Karpas-422 (cell line): Measurements from ENCODE around the gene GFPT2. TPM values are rescaled to one million over a fixed set of nuclear protein-coding genes. Genes with fewer than 3 reads are reported as not detected.

Experiments
- DNase-seq: peaks from one replicate; pipeline ENCODE4 v3.0.0-alpha.2; 2015
- H2AFZ ChIP-seq: fragments of 200-600 bp; sonication (generic); 2 replicates; pipeline ENCODE4 v1.6.1; 2014; ENCODE audit warnings: antibody characterized with exemption, low read length, mixed read lengths
- H3K27ac ChIP-seq: fragments of 200-600 bp; sonication (generic); 2 replicates; pipeline ENCODE4 v1.5.1; 2014; ENCODE audit warnings: mild to moderate bottlenecking, low read length, moderate library complexity
- H3K27me3 ChIP-seq: fragments of 200-600 bp; sonication (generic); 2 replicates; pipeline ENCODE4 v1.6.1; 2014; ENCODE audit warnings: low read length, mixed read lengths
- H3K36me3 ChIP-seq: fragments of 200-600 bp; sonication (generic); 2 replicates; pipeline ENCODE4 v1.6.1; 2014; ENCODE audit warnings: low read length, mixed read lengths; ENCODE audit not compliant: insufficient read depth
- H3K4me1 ChIP-seq: fragments of 200-600 bp; sonication (generic); 2 replicates; pipeline ENCODE4 v1.6.1; 2014; ENCODE audit warnings: mild to moderate bottlenecking, low read length, mixed read lengths
- H3K4me2 ChIP-seq: fragments of 200-600 bp; sonication (generic); 2 replicates; pipeline ENCODE4 v1.6.1; 2014; ENCODE audit warnings: low read length, low read depth, mild to moderate bottlenecking; ENCODE audit not compliant: poor library complexity, severe bottlenecking
- H3K4me3 ChIP-seq: fragments of 200-600 bp; sonication (generic); 2 replicates; pipeline ENCODE4 v1.5.1; 2014; ENCODE audit warnings: mild to moderate bottlenecking, antibody characterized with exemption, low read length, mixed read lengths
- H3K79me2 ChIP-seq: fragments of 200-600 bp; sonication (generic); 2 replicates; pipeline ENCODE4 v1.6.1; 2014; ENCODE audit warnings: mild to moderate bottlenecking, low read length, mixed read lengths
- H3K9ac ChIP-seq: fragments of 200-600 bp; sonication (generic); 2 replicates; pipeline ENCODE4 v1.6.0; 2014; ENCODE audit warnings: low read length
- H3K9me2 ChIP-seq: fragments of 200-600 bp; sonication (generic), shearing (Covaris generic); replicated peaks from 2 replicates; pipeline ENCODE4 v1.6.0; 2014; ENCODE audit warnings: mild to moderate bottlenecking, low read length, moderate library complexity; ENCODE audit not compliant: insufficient read depth
- H3K9me3 ChIP-seq: fragments of 300-700, 200-600 bp; sonication (generic); 2 replicates; pipeline ENCODE4 v1.6.1; 2014; ENCODE audit warnings: low read length, mixed read lengths
- H4K20me1 ChIP-seq: fragments of 200-600 bp; sonication (generic); 2 replicates; pipeline ENCODE4 v1.6.1; 2014; ENCODE audit warnings: mild to moderate bottlenecking, antibody characterized with exemption, low read length, low read depth; ENCODE audit not compliant: insufficient read depth
- total RNA-seq: library from RNA; depleted of rRNA; stranded (reverse); fragments of >200 nt; shearing (Covaris generic); gene quantifications from 2 replicates; pipeline ENCODE4 v1.2.3, GENCODE V29; 2014; ENCODE audit warnings: low replicate concordance

The GFPT2 gene
- total RNA-seq, 1 experiment from 2014 or later = 11.7 TPM

DNA sequence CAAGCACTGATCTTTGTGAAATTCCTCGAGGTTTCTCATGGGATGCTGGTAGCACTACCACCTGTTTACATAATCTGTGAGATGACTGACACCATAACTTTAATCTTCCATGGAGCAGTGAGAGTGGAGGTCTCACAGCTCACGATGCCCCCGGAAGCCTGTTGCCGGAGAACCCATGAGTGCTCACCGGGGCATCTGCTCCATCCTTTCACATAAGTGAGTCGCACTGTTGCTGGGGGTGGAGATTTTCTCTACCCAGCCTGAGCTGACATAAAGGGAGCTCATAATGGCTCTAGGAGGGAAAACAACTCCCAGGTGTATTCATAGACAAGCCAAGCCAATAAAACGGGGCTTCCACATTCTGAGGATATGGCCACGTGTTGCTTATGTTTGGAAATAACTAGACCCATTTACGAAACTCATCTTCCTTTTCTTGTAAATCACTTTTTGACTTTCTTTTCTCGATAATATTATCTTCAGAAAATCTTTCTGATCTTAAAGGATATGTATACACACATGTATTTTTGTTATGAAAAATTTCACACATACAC is 11.2 kb upstream of the GFPT2 start:
- Histone ChIP-seq H3K4me2 (no peak overlapping the region), H3K9ac (no peak overlapping the region), H3K4me3 (no peak overlapping the region), H3K36me3 (no peaks in the 10 kb centered on the region), H3K9me2 (no peaks in the 10 kb centered on the region), H3K27me3 (no peaks in the 10 kb centered on the region), H3K79me2 (no peaks in the 10 kb centered on the region), H4K20me1 (no peaks in the 10 kb centered on the region), H3K4me1 (no peaks in the 10 kb centered on the region), H3K27ac (no peak overlapping the region), H2AFZ (no peak overlapping the region), H3K9me3 (no peaks in the 10 kb centered on the region)
- no peak for DNase-seq

DNA sequence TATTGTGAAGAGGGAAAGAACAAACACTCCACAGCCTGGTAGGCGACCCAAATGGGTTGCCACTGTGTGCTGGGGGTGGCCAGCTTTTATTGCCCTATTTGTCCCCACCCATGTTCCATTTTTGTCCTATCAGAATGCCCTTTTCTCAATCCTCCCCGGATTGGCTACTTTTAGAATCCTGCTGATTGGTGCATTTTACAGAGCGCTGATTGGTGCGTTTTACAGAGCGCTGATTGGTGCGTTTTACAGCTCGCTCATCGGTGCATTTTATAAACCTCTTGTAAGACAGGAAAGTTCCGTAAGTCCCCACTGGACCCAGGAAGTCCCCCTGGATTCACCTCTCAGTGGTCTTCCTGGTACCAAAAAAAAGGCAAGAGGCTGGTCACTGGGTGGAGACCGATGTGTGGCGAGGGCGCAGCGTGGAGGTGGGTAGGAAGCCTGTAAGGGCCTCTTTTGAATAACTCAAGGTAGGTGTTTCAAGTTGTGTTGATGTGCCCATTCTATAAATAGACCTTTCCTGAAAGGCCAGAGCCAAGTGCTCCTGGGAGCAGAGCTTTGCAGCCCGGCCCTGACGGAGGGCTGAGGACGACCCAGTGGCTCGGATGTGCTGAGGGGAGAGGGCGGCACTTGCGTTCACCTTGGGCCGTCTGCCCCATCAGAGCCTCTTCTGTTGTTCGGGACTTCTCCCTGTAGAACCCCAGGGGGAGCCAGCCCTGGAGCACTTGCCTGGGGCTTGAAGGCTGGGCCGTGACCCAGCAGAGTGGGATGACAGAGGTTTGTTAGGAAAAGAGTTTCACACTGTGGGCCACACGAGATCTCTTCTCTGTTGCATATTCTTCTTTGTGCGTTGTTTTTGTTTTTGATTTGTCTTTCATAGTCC is 7.2 kb upstream of the GFPT2 start:
- H3K36me3 ChIP-seq = no peaks in the 10 kb centered on the region
- H3K9me2 ChIP-seq = no peaks in the 10 kb centered on the region
- no peaks in the 10 kb centered on the region for H4K20me1 ChIP-seq
- no peak overlapping the region for H3K9ac ChIP-seq
- H3K27ac ChIP-seq = no peak overlapping the region
- no peaks in the 10 kb centered on the region for H3K4me1 ChIP-seq
- no peaks in the 10 kb centered on the region for H3K79me2 ChIP-seq
- no peak for DNase-seq
- no peak overlapping the region for H3K4me2 ChIP-seq
- no peak overlapping the region for H3K4me3 ChIP-seq
- H3K9me3 ChIP-seq = no peaks in the 10 kb centered on the region
- H3K27me3 ChIP-seq = no peaks in the 10 kb centered on the region
- H2AFZ ChIP-seq = no peak overlapping the region

DNA sequence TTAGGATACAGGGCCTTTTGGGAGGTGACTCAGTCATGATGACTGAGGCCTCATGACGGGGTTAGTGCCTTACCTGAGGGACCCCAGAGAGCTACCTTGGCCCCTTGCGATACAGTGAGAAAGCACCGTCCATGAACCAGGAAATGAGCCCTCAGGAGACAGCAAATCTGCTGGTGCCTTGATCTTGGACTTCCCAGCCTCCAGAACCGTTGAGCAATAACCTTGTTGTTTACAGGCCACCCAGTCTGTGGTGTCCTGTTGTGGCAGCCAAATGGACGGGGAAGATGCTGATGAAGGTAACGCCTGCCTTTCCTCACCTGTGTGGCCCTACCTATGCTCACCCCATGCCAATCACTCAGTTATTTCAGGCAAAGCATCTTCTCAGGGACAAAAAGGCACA is 5.6 kb upstream of the GFPT2 start:
- H3K9ac ChIP-seq = no peak overlapping the region

DNA sequence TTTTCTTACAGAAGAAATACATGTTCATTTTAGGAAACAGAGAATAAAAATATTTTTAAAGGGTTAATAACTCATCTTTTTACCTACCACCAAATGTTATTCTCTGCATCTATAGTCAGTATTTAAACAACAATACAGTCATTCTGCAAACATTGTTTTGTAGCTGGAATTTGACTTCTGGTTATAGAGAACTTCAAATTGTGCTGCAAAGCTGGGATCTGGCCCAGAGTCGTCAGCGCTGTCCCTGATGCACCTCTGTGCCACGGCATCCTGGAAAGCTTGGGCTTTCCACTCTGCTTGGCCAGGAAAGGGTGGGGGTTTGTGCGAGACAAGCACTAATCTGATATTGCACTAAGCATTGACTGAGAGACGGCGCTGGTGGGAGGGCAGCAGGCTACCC is 5.0 kb upstream of the GFPT2 start:
- H3K79me2 ChIP-seq = no peaks in the 10 kb centered on the region
- H3K9me2 ChIP-seq = no peaks in the 10 kb centered on the region
- no peak for DNase-seq
- H3K4me3 ChIP-seq = no peak overlapping the region
- H3K27ac ChIP-seq = no peak overlapping the region
- H3K9ac ChIP-seq = no peak overlapping the region
- H4K20me1 ChIP-seq = no peaks in the 10 kb centered on the region
- no peaks in the 10 kb centered on the region for H3K4me1 ChIP-seq
- no peak overlapping the region for H2AFZ ChIP-seq
- H3K27me3 ChIP-seq = no peaks in the 10 kb centered on the region
- no peaks in the 10 kb centered on the region for H3K9me3 ChIP-seq
- no peaks in the 10 kb centered on the region for H3K36me3 ChIP-seq
- no peak overlapping the region for H3K4me2 ChIP-seq

More for the DNA sequence above, 5.6 kb upstream of the GFPT2 start:
- Histone ChIP-seq H3K9me3 (no peaks in the 10 kb centered on the region), H3K27me3 (no peaks in the 10 kb centered on the region), H3K27ac (no peak overlapping the region), H4K20me1 (no peaks in the 10 kb centered on the region), H3K79me2 (no peaks in the 10 kb centered on the region), H3K36me3 (no peaks in the 10 kb centered on the region), H3K4me1 (no peaks in the 10 kb centered on the region), H3K4me3 (no peak overlapping the region), H3K9me2 (no peaks in the 10 kb centered on the region), H3K4me2 (no peak overlapping the region), H2AFZ (no peak overlapping the region)
- DNase-seq = no peak

DNA sequence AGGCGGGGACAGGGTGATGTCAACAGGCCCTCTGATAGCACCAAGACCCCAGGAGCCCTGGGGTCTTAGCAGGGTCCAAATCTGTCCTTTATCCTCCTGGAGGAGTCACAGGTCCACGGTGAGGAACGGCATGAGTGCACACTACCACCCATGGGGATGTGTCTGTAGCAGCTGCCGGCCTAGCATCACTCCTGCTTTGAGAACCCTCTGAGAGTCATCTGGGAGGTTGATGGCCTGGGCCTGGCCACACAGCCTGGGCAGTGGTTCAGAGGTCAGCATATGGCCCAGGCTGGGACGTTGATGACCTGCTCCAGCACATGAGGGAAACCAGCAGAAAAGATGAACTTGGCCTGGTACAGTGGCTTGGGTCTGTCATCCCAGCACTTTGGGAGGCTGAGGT is 1.8 kb upstream of the GFPT2 start:
- H3K9me3 ChIP-seq = no peaks in the 10 kb centered on the region
- H3K27ac ChIP-seq = no peak overlapping the region
- no peak overlapping the region for H2AFZ ChIP-seq
- no peaks in the 10 kb centered on the region for H3K36me3 ChIP-seq
- H3K4me2 ChIP-seq = no peak overlapping the region
- H3K79me2 ChIP-seq = no peaks in the 10 kb centered on the region
- no peak for DNase-seq
- no peak overlapping the region for H3K4me3 ChIP-seq
- no peaks in the 10 kb centered on the region for H4K20me1 ChIP-seq
- no peak overlapping the region for H3K9ac ChIP-seq
- H3K4me1 ChIP-seq = no peaks in the 10 kb centered on the region
- H3K27me3 ChIP-seq = no peaks in the 10 kb centered on the region
- H3K9me2 ChIP-seq = no peaks in the 10 kb centered on the region

DNA sequence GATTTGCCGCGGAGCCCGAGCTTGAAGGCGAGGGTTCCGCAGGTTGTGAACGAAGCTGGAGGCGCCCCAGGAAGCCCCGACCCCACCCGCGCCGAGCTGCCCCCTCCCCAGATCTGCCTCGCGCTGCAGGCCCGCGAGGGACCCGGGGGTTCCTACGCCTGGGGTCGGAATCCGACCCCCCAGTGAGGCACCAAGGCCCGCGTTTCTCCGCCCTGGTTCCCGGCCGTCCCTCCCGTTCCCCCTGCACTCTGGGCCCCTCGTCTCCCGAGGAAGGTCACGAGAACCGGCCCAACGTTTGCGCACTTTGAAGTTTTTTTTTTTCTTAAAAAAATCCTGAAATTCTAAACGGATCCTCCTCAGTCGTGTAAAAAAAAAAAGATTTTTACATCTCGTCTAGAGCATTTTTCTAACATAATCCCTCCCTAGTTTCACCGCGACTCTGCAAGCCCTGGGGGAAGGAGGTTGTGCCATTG is 880 bp upstream of the GFPT2 start:
- no peaks in the 10 kb centered on the region for H3K79me2 ChIP-seq
- H3K9me2 ChIP-seq = no peaks in the 10 kb centered on the region
- no peak overlapping the region for H2AFZ ChIP-seq
- H3K4me3 ChIP-seq = no peak overlapping the region
- no peaks in the 10 kb centered on the region for H3K4me1 ChIP-seq
- H4K20me1 ChIP-seq = no peaks in the 10 kb centered on the region
- H3K9ac ChIP-seq = no peak overlapping the region
- no peaks in the 10 kb centered on the region for H3K9me3 ChIP-seq
- H3K27ac ChIP-seq = no peak overlapping the region
- H3K4me2 ChIP-seq = no peak overlapping the region
- H3K36me3 ChIP-seq = no peaks in the 10 kb centered on the region
- no peaks in the 10 kb centered on the region for H3K27me3 ChIP-seq
- no peak for DNase-seq

DNA sequence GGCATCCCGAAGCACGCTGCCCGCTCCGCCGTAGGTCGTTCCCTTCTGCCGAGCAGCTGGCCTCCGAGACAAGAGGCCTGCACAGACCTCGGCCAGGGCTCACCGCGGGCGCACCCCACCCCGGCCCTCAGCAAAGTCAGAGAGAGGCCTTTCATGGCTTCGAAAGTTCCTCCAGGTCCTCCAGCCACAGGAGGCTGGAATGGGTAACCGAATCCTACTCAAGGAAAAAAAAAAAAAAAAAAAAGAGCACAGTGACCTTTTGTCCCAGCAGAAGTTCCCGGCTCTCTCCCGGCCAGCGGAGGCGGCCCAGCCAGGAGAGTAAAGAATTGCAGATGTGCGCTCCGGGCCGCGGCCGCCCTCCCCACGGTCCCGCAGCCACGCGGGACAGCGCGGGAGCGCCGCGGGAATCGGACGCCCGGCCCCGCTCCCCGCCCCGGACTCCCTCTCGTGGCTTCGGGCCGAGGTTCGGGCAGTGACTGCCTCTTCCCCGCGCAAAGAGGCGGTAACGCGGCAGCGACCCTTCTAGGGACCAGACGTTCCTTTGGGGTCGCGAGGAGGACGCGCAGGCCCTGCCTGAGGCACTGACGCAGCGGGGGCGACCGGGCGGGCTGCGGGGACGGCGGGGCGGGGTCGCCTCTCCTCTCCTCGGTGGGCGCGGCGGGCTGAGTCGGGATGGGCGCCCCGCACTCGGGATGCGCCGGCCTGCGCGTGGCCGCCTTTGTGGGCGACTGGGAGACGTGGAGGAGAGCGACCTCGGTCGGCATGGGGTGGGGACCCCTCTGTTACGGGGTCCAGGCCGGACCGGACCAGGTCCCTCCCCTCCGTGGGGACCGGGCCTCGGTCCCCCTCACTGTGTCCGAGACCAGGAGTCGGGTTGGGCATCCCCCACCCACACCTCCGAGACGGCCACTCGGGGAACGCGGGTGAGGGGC is 754 bp downstream of the GFPT2 start:
- Histone ChIP-seq H3K79me2 (no peaks in the 10 kb centered on the region), H3K27me3 (no peaks in the 10 kb centered on the region), H3K4me3 (no peak overlapping the region), H3K4me2 (no peak overlapping the region), H3K27ac (no peak overlapping the region), H2AFZ (no peak overlapping the region), H3K4me1 (no peaks in the 10 kb centered on the region), H3K9ac (no peak overlapping the region), H3K36me3 (no peaks in the 10 kb centered on the region), H3K9me3 (no peaks in the 10 kb centered on the region), H4K20me1 (no peaks in the 10 kb centered on the region), H3K9me2 (no peaks in the 10 kb centered on the region)
- DNase-seq = no peak
